Measurements from ENCODE around the gene WNT10A. TPM values are rescaled to one million over a fixed set of nuclear protein-coding genes. Genes with fewer than 3 reads are reported as not detected.

The WNT10A gene
- total and polyA plus RNA-seq, 2 of the 8 experiments (the other 6 are each of a cell fraction or from before 2014, with no cell fraction given), result 0.05 TPM; not detected in 1

DNA sequence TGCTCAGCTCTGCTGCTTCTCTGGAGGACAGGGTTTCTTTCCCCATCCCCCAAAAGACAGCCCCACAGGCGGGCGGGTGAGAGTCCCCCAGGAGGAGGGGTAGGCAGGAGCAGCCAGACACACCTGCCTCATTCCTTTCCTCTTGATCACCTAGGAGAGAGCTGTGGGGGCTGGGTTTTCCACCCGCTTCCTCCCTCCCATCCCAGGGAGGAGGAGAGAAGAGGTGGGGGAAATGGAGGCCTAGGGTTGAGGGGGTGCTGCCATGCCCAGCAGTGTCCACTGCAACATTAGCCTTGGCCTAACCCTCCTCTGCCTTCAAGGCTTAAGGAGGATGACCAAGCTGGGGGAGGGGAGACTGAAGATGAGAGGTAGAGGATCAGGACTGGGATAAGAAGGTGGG, 14.7 kb downstream of the WNT10A start (continued):
- TF ChIP-seq, protein P1, sequence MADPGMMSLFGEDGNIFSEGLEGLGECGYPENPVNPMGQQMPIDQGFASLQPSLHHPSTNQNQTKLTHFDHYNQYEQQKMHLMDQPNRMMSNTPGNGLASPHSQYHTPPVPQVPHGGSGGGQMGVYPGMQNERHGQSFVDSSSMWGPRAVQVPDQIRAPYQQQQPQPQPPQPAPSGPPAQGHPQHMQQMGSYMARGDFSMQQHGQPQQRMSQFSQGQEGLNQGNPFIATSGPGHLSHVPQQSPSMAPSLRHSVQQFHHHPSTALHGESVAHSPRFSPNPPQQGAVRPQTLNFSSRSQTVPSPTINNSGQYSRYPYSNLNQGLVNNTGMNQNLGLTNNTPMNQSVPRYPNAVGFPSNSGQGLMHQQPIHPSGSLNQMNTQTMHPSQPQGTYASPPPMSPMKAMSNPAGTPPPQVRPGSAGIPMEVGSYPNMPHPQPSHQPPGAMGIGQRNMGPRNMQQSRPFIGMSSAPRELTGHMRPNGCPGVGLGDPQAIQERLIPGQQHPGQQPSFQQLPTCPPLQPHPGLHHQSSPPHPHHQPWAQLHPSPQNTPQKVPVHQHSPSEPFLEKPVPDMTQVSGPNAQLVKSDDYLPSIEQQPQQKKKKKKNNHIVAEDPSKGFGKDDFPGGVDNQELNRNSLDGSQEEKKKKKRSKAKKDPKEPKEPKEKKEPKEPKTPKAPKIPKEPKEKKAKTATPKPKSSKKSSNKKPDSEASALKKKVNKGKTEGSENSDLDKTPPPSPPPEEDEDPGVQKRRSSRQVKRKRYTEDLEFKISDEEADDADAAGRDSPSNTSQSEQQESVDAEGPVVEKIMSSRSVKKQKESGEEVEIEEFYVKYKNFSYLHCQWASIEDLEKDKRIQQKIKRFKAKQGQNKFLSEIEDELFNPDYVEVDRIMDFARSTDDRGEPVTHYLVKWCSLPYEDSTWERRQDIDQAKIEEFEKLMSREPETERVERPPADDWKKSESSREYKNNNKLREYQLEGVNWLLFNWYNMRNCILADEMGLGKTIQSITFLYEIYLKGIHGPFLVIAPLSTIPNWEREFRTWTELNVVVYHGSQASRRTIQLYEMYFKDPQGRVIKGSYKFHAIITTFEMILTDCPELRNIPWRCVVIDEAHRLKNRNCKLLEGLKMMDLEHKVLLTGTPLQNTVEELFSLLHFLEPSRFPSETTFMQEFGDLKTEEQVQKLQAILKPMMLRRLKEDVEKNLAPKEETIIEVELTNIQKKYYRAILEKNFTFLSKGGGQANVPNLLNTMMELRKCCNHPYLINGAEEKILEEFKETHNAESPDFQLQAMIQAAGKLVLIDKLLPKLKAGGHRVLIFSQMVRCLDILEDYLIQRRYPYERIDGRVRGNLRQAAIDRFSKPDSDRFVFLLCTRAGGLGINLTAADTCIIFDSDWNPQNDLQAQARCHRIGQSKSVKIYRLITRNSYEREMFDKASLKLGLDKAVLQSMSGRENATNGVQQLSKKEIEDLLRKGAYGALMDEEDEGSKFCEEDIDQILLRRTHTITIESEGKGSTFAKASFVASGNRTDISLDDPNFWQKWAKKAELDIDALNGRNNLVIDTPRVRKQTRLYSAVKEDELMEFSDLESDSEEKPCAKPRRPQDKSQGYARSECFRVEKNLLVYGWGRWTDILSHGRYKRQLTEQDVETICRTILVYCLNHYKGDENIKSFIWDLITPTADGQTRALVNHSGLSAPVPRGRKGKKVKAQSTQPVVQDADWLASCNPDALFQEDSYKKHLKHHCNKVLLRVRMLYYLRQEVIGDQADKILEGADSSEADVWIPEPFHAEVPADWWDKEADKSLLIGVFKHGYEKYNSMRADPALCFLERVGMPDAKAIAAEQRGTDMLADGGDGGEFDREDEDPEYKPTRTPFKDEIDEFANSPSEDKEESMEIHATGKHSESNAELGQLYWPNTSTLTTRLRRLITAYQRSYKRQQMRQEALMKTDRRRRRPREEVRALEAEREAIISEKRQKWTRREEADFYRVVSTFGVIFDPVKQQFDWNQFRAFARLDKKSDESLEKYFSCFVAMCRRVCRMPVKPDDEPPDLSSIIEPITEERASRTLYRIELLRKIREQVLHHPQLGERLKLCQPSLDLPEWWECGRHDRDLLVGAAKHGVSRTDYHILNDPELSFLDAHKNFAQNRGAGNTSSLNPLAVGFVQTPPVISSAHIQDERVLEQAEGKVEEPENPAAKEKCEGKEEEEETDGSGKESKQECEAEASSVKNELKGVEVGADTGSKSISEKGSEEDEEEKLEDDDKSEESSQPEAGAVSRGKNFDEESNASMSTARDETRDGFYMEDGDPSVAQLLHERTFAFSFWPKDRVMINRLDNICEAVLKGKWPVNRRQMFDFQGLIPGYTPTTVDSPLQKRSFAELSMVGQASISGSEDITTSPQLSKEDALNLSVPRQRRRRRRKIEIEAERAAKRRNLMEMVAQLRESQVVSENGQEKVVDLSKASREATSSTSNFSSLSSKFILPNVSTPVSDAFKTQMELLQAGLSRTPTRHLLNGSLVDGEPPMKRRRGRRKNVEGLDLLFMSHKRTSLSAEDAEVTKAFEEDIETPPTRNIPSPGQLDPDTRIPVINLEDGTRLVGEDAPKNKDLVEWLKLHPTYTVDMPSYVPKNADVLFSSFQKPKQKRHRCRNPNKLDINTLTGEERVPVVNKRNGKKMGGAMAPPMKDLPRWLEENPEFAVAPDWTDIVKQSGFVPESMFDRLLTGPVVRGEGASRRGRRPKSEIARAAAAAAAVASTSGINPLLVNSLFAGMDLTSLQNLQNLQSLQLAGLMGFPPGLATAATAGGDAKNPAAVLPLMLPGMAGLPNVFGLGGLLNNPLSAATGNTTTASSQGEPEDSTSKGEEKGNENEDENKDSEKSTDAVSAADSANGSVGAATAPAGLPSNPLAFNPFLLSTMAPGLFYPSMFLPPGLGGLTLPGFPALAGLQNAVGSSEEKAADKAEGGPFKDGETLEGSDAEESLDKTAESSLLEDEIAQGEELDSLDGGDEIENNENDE (IDR thresholded peaks at IDR 0.05; ENCODE audit: insufficient replicate concordance, low read length), result no peak
- TF ChIP-seq JUN (IDR thresholded peaks at IDR 0.05; ENCODE audit: low read depth, low read length) (no peak), SP1 (IDR thresholded peaks at IDR 0.05; ENCODE audit: low read depth, low read length) (0 out of 2 replicates have a peak, but pooled peaks have one; percentile 31), JUND (IDR thresholded peaks at IDR 0.05; ENCODE audit: low read length) (peak; percentile 64; the same call in 1 of the 2 replicates), TCF12 (IDR thresholded peaks at IDR 0.05; ENCODE audit: low read depth, low read length) (0 out of 2 replicates have a peak, but pooled peaks have one; percentile 26)

Measured in H1 (cell line).